HepG2 (cell line): ENCODE results near the gene CNEP1R1. TPM values are rescaled to one million over a fixed set of nuclear protein-coding genes. Genes with fewer than 3 reads are reported as not detected.

Source experiments
- AGO2 ChIP-seq: fragments of 200-400 bp; formaldehyde crosslinking; optimal IDR thresholded peaks from 2 replicates; pipeline ENCODE3; 2017; ENCODE audit warnings: mild to moderate bottlenecking, low read depth, low read length, moderate library complexity
- ATF2 ChIP-seq: sonication (generic); formaldehyde crosslinking; IDR thresholded peaks from 2 replicates; pipeline ENCODE4 v1.4.0; 2020; ENCODE audit warnings: missing genetic modification reagents
- CHCHD3 ChIP-seq: sonication (generic); formaldehyde crosslinking; IDR thresholded peaks from 2 replicates; pipeline ENCODE4 v1.8.0; 2022; ENCODE audit warnings: mild to moderate bottlenecking, missing genetic modification reagents, moderate library complexity
- DRAP1 ChIP-seq: IDR thresholded peaks from 2 replicates; pipeline ENCODE4 v1.6.1; 2016; ENCODE audit warnings: missing genetic modification reagents, missing compliant biosample characterization
- ESRRA ChIP-seq: sonication (generic); formaldehyde crosslinking; IDR thresholded peaks from 2 replicates; pipeline ENCODE4 v1.5.1; 2020; ENCODE audit warnings: mild to moderate bottlenecking, low read depth, missing genetic modification reagents
- GABPB1 ChIP-seq: IDR thresholded peaks from 2 replicates; pipeline ENCODE4 v1.6.1; 2016; ENCODE audit warnings: mild to moderate bottlenecking, missing genetic modification reagents, moderate library complexity, missing compliant biosample characterization
- MAFK ChIP-seq, 2 experiments: IDR thresholded peaks in 1 of 2; conservative IDR thresholded peaks in 1 of 2; 2 replicates each; pipeline ENCODE4 v1.6.1; 2011; ENCODE audit warnings: improper control_type of control experiment in 2 of 2, low read length in 2 of 2
- NR2F1 ChIP-seq, 2 experiments: fragments of 450-650 bp in 1 of 2; formaldehyde crosslinking in 1 of 2; IDR thresholded peaks; 2 replicates each; pipeline versions ENCODE4 v1.5.0 to v1.6.1; 2016 to 2020; ENCODE audit warnings: mild to moderate bottlenecking in 1 of 2, missing compliant biosample characterization in 1 of 2, missing genetic modification reagents in 1 of 2, moderate library complexity in 1 of 2
- ONECUT2 ChIP-seq: sonication (generic); formaldehyde crosslinking; IDR thresholded peaks from 2 replicates; pipeline ENCODE4 v1.4.0; 2020; ENCODE audit warnings: missing genetic modification reagents
- PHF5A ChIP-seq: IDR thresholded peaks from one replicate; pipeline ENCODE4 v1.6.1; 2018; ENCODE audit warnings: low read depth, missing genetic modification reagents; ENCODE audit not compliant: unreplicated experiment
- PITX1 ChIP-seq: sonication (generic); formaldehyde crosslinking; IDR thresholded peaks from 2 replicates; pipeline ENCODE4 v1.5.1; 2020; ENCODE audit warnings: mild to moderate bottlenecking, missing genetic modification reagents
- RBAK ChIP-seq: sonication (generic); formaldehyde crosslinking; IDR thresholded peaks from 2 replicates; pipeline ENCODE4 v1.5.1; 2020; ENCODE audit warnings: mild to moderate bottlenecking, missing genetic modification reagents
- RNF219 ChIP-seq: sonication (generic); formaldehyde crosslinking; IDR thresholded peaks from 2 replicates; pipeline ENCODE4 v1.5.0; 2020; ENCODE audit warnings: mild to moderate bottlenecking, missing genetic modification reagents
- ZMAT3 ChIP-seq: sonication (generic); formaldehyde crosslinking; conservative IDR thresholded peaks from 2 replicates; pipeline ENCODE4 v1.7.0; 2021; ENCODE audit warnings: missing genetic modification reagents
- ZNF256 ChIP-seq: sonication (generic); formaldehyde crosslinking; conservative IDR thresholded peaks from 2 replicates; pipeline ENCODE4 v1.4.0; 2020; ENCODE audit warnings: missing genetic modification reagents
- ZNF292 ChIP-seq: sonication (generic); formaldehyde crosslinking; IDR thresholded peaks from 2 replicates; pipeline ENCODE4 v1.8.1; 2022; ENCODE audit warnings: mild to moderate bottlenecking, low read depth, missing genetic modification reagents, borderline replicate concordance
- ZNF296 ChIP-seq: sonication (generic); formaldehyde crosslinking; conservative IDR thresholded peaks from 2 replicates; pipeline ENCODE4 v1.5.0; 2020; ENCODE audit warnings: mild to moderate bottlenecking, missing genetic modification reagents
- ZNF503 ChIP-seq: sonication (generic); formaldehyde crosslinking; IDR thresholded peaks from 2 replicates; pipeline ENCODE4 v1.4.0; 2020; ENCODE audit warnings: missing genetic modification reagents
- ZNF710 ChIP-seq: sonication (generic); formaldehyde crosslinking; IDR thresholded peaks from 2 replicates; pipeline ENCODE4 v1.5.0; 2020; ENCODE audit warnings: mild to moderate bottlenecking, missing genetic modification reagents, borderline replicate concordance
- ZSCAN25 ChIP-seq: sonication (generic); formaldehyde crosslinking; IDR thresholded peaks from 2 replicates; pipeline ENCODE4 v1.8.0; 2022; ENCODE audit warnings: mild to moderate bottlenecking, missing genetic modification reagents
- polyA plus RNA-seq, 8 experiments: library from polyadenylated mRNA; depleted of rRNA in 3 of 8; stranded (reverse) in 7 of 8; unstranded in 1 of 8; fragments of >200 nt; fragmentation: Illumina TruSeq in 4 of 8; extraction: Trizol in 4 of 8; gene quantifications; 2 replicates each; pipeline versions ENCODE4 v1.2.1 to v1.2.3, GENCODE V29; 2011 to 2016; ENCODE audit warnings: low read depth in 4 of 8, missing spikeins in 1 of 8, mixed read lengths in 1 of 8; ENCODE audit not compliant: insufficient read depth in 1 of 8
- total RNA-seq, 5 experiments: library from RNA; depleted of rRNA; stranded (reverse); fragments of >200 nt; fragmentation: Illumina TruSeq; extraction: Trizol; gene quantifications; 2 replicates each; pipeline ENCODE4 v1.2.3, GENCODE V29; 2016; ENCODE audit warnings: low read depth in 1 of 5

Gene CNEP1R1
- total and polyA plus RNA-seq, 2 of the 13 experiments (the other 11 are each of a cell fraction or from before 2014, with no cell fraction given): 23.6 to 26.8 TPM

- TF ChIP-seq GABPB1 (CRISPR knock-in tag): peak; percentile 75; the same call in 1 of the 2 replicates
- TF ChIP-seq ZNF710: peak; percentile 78; the same call in 1 of the 2 replicates
- TF ChIP-seq DRAP1 (CRISPR knock-in tag): peak; percentile 43; the same call in 1 of the 2 replicates
- no peak for TF ChIP-seq MAFK (conservative IDR thresholded peaks at IDR 0.05 in 1 of 2, IDR thresholded peaks at IDR 0.05 in 1 of 2; ENCODE audit: low read length in 2 of 2)
- peak; percentile 31 for TF ChIP-seq PHF5A
- peak; percentile 82 for TF ChIP-seq ZNF503 (CRISPR knock-in tag)
- TF ChIP-seq ZNF296 (CRISPR knock-in tag): no peak
- TF ChIP-seq ZSCAN25 (CRISPR knock-in tag): no peak; the same call in 1 of the 2 replicates
- TF ChIP-seq RBAK (CRISPR knock-in tag): no peak
- no peak for TF ChIP-seq PITX1 (CRISPR knock-in tag)
- TF ChIP-seq RNF219 (CRISPR knock-in tag): no peak
- TF ChIP-seq ATF2 (CRISPR knock-in tag): peak; percentile 62; the same call in 1 of the 2 replicates
- TF ChIP-seq ONECUT2: peak; percentile 44; the same call in 1 of the 2 replicates
- TF ChIP-seq AGO2: peak; percentile 89
- TF ChIP-seq ZNF292: peak; percentile 75; the same call in 1 of the 2 replicates
- no peak for TF ChIP-seq ESRRA (CRISPR knock-in tag)
- 0 out of 4 replicates have a peak, but pooled peaks of 1 of the 2 experiments have one; percentile 22 for TF ChIP-seq NR2F1 (CRISPR knock-in tag; IDR thresholded peaks at IDR 0.05)
- peak; percentile 67; the same call in 1 of the 2 replicates for TF ChIP-seq ZMAT3
- TF ChIP-seq CHCHD3 (CRISPR knock-in tag): peak; percentile 96
- 0 out of 2 replicates have a peak, but pooled peaks have one; percentile 20 for TF ChIP-seq ZNF256 (CRISPR knock-in tag)
Measured at GRCh38 chr16:50065624-50066481, 40.8 kb downstream of the CNEP1R1 start, which contains the start of gene HEATR3 (continued).
